Activated effector memory CD4-positive, alpha-beta T cell treated with anti-CD3 and anti-CD28 coated beads, Interleukin-2, amount 50 U/mL, for 16 hours (primary cell): ENCODE data around the gene OR5B2.
"Not testable (repeated sequence)": the region's sequence is repeated elsewhere in the genome, so short reads cannot be mapped to it uniquely, and the experiment has no call there.

Source experiments
- DNase-seq: peaks from one replicate; pipeline ENCODE4 v3.0.0-alpha.2; 2020

OR5B2 gene

GRCh38 chr11:58428021-58428420 lies at the start of gene OR5B2:
OR5B2 (minus strand) TSS chr11:58428121; CDS start chr11:58423261, 4,860 bp downstream.
- DNase-seq: no peak

- DNase-seq: no peak
These were observed 44.0 kb upstream of the OR5B2 start for GRCh38 chr11:58471892-58472291.

GRCh38 chr11:58466293-58466692 lies 38.4 kb upstream of the OR5B2 start:
- DNase-seq: no peak

GRCh38 chr11:58465690-58466089 lies 37.8 kb upstream of the OR5B2 start:
- DNase-seq: no peak

GRCh38 chr11:58451585-58451984 lies 23.7 kb upstream of the OR5B2 start:
- DNase-seq: no peak

GRCh38 chr11:58446294-58446693 lies 18.4 kb upstream of the OR5B2 start:
- DNase-seq: no peak

GRCh38 chr11:58444300-58444699 lies 16.4 kb upstream of the OR5B2 start:
- no peak for DNase-seq

- no peak for DNase-seq
These were observed 14.2 kb upstream of the OR5B2 start, which contains the start of gene OR5B12 for GRCh38 chr11:58442136-58442535. OR5B12 (minus strand) TSS chr11:58442236; CDS start chr11:58440151, 2,085 bp downstream.

- no peak for DNase-seq
These were observed 10.6 kb upstream of the OR5B2 start for GRCh38 chr11:58438486-58438885.

GRCh38 chr11:58434217-58434616 lies 6.3 kb upstream of the OR5B2 start:
- DNase-seq: no peak

- DNase-seq: no peak
These were observed 5.8 kb upstream of the OR5B2 start for GRCh38 chr11:58433638-58434203.

GRCh38 chr11:58429273-58429672 lies 1.4 kb upstream of the OR5B2 start:
- DNase-seq: no peak

GRCh38 chr11:58406774-58407173 lies 21.1 kb downstream of the OR5B2 start, which contains the start of gene OR5B3:
OR5B3 (minus strand) TSS chr11:58406874; CDS start chr11:58403409, 3,465 bp downstream.
- DNase-seq: no peak

- not testable (repeated sequence) for DNase-seq
These were observed 28.3 kb downstream of the OR5B2 start for GRCh38 chr11:58399622-58400021.

GRCh38 chr11:58395581-58395980 lies 32.3 kb downstream of the OR5B2 start:
- DNase-seq: no peak

- no peak for DNase-seq
These were observed 33.7 kb downstream of the OR5B2 start for GRCh38 chr11:58394195-58394594.

GRCh38 chr11:58392746-58393145 lies 35.2 kb downstream of the OR5B2 start:
- DNase-seq: no peak

- no peak for DNase-seq
These were observed 36.0 kb downstream of the OR5B2 start for GRCh38 chr11:58391879-58392278.

- no peak for DNase-seq
These were observed 37.3 kb downstream of the OR5B2 start for GRCh38 chr11:58390551-58391063.
